Hindlimb muscle (tissue), 1 donor: ENCODE measurements around the gene ALDH18A1. TPM values are rescaled to one million over a fixed set of nuclear protein-coding genes. Genes with fewer than 3 reads are reported as not detected.
"Not testable (repeated sequence)": the region's sequence is repeated elsewhere in the genome, so short reads cannot be mapped to it uniquely, and the experiment has no call there.

Experiments
- DNase-seq: peaks from one replicate; pipeline ENCODE4 v3.0.0-alpha.2; 2013
- polyA plus RNA-seq: library from polyadenylated mRNA; unstranded; fragments of 120-200 nt; gene quantifications from one replicate; pipeline ENCODE4 v1.2.1, GENCODE V29; 2013; ENCODE audit not compliant: insufficient read length

ALDH18A1 gene
- polyA plus RNA-seq, result 31.3 TPM

- peak; percentile 98 for DNase-seq
These were observed at the start of gene ALDH18A1 for GRCh38 chr10:95656291-95657164. ALDH18A1 (minus strand) TSS chr10:95656711; CDS start chr10:95653377, 3,334 bp downstream.

DNA sequence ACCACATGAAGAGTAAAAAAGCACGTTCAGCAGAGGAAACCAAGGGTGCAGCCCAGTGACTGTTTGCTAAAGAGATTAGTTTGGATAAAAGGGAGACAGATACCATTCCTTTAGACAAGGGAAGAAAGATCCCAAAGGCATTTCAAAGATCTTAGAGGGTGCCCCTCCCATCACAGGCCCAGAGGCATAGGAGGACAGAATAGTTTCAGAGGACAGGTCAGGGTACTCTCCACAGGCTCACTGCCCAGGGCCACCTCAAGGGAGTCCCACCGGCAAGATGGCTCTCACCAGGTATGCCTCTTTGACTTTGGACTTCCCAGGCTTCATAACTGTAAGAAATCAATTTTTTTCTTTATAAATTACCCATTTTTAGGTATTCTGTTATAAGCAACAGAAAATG is 41.9 kb upstream of the ALDH18A1 start:
- no peak for DNase-seq

DNA sequence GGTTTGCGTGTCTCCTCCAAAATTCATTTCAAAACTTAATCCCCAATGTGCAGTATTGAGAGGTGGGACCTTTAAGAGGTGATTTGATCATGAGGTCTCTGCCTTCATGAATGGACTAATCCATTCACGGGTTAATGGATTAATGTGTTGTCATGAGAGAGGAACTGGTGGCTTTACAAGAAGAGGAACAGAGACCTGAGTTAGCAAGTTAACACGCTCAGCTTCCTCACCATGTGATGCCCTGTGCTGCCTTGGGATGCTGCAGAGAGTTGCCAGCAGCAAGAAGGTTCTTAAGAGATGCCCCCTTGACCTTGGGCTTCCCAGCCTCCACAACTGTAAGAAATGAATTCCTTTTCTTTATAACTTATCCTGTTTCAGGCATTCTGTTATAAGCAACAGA is 40.9 kb upstream of the ALDH18A1 start:
- peak; percentile 14 for DNase-seq

DNA sequence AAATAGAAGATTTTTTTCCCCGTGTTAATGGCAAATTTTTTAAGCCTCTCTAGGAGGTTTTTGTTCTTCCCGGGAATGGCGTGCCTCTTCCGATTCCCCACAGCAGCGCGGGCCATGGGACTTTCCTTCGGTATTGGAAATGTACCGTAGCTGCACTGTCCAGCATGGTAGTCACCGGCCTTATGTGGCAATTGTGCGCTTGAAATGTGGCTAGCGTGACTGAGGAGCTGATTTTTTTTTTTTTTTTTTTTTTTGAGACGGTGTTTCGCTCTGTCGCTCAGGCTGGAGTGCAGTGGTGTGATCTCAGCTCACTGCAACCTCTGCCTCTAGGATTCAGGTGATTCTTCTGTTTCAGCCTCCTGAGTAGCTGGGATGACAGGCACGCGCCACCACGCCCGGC is 38.2 kb upstream of the ALDH18A1 start:
- no peak for DNase-seq

GRCh38 chr10:95693668-95694534 is 37.4 kb upstream of the ALDH18A1 start, which contains the start of gene TCTN3:
TCTN3 (minus strand) TSS chr10:95693927; CDS start chr10:95693899, 28 bp downstream.
- DNase-seq, result peak; percentile 99

DNA sequence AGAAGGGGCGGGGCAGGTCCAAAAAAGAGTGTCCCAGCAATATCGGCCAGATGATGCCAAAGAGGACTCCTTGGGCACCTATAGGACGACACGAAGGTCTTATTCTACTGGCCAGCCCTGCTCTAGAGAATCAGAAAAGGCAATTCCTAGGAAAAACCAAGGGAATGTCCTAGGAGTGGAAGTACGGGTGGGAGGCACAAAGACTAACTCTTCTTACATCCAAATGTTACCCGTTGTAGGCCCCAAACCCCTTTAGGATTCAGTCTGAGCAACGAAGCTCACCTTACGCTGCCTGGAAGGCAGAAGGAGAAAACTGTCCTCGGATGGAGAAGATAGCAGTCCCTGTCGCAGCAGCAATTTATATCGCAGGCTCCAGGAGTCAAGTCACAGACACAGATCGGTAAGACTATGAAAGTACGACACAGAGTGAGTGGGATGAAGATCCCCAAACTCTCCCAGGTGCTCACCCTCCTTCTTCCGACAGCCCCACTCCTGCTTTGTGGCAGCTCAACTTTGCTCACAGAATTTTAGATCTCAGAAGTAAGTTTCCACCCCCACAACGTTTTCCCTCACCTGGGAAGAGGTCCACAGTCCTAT is 36.7 kb upstream of the ALDH18A1 start:
- peak; percentile 6 for DNase-seq

DNA sequence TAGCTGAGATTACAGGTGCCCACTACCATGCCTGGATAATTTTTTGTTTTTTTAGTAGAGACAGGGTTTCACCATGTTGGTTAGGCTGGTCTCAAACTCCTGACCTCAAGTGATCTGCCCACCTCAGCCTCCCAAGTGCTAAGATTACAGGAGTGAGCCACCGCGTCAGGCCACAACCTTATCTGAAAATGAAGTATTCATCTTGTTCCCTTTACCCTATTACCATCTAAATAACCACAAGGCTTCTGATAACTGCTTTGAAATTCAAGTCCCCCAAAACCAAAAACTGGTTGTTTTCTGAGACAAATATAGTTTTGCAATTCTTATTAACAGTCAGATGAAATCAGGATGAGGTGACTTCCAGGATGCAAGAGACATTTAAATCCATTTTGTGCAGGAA is 34.8 kb upstream of the ALDH18A1 start:
- no peak for DNase-seq

DNA sequence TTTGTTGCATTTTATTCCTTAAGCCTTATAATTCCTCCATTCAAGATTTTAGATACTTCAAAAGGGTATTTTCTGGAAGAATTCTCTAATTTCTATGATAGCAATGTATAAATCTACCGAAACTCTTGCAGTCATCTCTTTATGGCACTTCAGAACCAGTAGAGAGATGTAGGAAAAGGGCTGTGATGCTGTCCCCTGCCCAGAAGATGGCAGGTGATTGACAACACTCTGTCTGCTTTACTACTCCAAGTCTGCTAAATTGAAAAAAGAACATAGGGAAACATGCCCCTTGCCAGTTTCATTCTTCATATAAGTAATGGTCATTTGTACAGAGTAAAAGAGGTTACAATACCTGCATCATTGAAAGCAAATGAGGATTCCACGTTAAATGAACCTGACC is 32.1 kb upstream of the ALDH18A1 start:
- no peak for DNase-seq

DNA sequence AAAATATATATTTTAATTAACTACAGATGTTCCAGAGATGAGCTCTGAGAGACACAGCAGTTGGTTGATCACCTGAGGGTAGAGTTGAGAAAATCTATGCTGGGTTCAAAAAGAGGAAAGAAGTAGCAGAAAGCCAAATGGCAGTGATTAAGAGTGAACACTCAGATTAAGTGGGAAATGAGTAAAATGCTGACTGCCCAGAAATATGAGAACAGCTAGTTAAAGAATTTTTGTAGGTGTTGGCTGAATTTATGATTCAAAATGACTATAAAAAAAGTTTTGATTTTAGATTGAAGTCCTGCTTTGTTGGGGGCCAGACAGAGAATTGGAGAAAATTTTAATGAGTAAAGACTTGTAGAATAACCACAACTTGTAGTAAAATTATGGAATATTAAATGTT is 27.5 kb upstream of the ALDH18A1 start:
- no peak for DNase-seq

DNA sequence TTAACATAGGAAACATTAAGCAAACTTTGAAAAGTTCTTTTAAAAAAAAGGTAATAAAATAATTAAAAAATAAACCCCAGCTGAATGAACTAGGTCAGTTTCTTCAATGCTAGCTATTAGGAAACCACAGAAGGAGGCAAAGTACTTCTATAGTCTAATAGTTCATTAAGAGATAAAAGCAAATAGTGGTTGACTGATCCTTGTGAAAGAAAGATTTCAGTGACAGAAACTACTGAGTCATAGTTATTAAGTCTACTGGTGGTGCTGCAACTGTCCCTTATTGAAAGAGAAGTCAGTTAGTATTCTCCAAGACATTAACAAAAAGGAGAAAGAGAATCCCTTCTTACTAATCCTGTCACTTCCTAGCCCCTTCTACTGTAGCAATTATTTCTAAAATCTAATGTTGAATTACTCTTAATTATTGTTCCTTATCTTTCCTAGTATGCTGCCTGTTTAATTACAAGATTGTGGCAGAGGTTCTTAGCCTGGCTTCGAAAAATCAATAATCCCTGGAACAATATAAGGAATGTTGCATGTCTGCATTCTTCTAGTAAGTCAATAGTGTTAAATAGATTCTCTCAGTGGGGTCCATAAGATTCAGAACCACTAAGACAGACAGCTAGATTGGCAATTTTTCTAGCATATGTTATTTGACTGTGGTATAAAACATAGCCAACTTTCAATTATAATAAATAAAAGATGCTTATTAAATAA is 19.0 kb upstream of the ALDH18A1 start:
- no peak for DNase-seq

GRCh38 chr10:95674643-95675042 is 18.1 kb upstream of the ALDH18A1 start:
- no peak for DNase-seq

- DNase-seq, result not testable (repeated sequence)
These were observed 16.1 kb upstream of the ALDH18A1 start for GRCh38 chr10:95672641-95673040.

GRCh38 chr10:95664543-95664942 is 8.0 kb upstream of the ALDH18A1 start:
- DNase-seq, result no peak

- DNase-seq, result no peak
These were observed 7.0 kb upstream of the ALDH18A1 start for GRCh38 chr10:95663496-95663895.

GRCh38 chr10:95661818-95662217 is 5.3 kb upstream of the ALDH18A1 start:
- DNase-seq, result no peak

GRCh38 chr10:95660283-95660682 is 3.8 kb upstream of the ALDH18A1 start:
- DNase-seq, result no peak

DNA sequence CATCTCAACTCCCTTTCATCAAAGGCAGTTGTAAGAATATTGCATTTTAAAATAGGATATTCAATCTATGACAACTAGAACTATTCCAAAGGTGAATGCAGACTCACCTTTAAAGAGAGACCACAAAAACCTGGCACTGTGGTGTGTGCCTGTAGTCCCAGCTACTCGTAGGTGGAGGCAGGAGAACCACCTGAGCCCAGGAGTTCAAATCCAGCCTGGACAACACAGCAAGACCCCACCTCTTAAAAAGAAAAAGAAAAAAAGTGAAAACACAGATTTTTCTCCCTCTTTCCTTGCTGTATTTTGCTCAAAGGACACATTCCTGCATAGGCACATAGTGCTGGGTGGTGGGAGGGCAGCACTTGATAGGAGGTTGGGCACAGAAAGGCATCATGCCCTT is 739 bp upstream of the ALDH18A1 start:
- no peak for DNase-seq

DNA sequence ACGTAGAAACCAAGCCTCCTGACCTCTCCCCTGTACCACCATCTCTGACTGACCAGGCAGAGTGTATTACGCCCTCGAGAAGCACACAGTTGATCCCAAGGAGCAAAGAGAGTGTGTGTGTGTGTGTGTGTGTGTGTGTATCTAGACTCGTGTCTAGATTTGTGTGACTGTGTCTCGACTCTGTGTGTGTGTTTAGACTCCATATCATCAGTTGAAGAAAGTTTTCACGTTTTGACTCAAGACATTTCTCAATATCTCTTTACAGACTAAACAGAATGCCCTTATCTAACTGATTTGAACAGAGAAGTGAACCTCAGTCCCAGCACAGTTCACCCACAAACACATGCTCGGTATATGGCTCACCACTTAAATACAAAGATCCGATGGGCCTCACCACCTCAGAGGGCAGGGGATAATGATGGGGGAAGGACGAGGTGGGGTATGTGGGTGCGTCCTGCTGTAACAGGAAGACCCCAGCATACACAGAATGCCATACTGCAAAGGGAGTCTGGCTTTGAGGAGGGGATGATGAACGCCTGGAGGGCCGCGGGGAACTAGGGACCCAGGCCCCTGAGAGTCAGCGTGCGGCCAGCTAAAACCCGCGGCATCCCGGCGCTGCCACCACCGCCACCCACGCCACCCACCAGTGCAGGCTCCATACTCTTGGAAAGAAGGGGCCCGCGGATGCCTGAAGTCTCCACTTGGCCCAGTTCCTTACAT is 780 bp downstream of the ALDH18A1 start:
- peak; percentile 34 for DNase-seq

DNA sequence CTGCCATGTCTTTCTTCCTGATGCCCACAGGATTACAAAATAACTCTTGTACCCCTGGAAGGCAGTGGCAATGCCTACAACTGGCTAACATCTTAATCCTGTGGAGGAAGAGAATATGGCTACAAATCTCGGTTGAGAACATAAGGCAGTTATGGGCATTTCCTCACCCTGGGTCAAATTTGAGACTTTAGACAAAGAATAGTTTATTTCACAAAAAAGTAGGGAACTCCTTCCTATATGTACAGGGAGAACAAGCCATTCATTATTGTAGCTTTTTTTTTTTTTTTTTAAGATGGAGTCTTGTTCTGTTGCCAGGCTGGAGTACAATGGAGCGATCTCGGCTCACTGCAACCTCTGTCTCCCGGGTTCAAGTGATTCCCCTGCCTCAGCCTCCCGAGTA is 2.6 kb downstream of the ALDH18A1 start:
- DNase-seq, result no peak

GRCh38 chr10:95651346-95652060 is 5.0 kb downstream of the ALDH18A1 start:
- no peak for DNase-seq

DNA sequence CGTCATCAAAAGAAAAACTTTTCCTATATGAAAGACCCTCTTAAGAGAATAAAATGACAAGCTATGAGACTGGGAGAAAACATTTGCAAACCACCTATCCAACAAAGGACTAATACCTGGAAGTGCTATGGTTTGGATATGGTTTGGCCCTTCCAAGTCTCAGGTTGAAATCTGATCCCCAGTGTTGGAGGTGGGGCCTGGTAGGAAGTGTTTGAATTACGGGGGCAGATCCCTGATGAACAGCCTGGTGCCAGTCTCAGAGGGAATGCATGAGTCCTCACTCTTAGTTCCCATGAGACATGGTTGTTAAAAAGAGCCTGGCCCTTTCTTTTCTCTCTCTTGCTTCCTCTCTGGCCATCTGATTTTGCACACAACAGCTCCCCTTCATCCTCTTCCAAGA is 6.3 kb downstream of the ALDH18A1 start:
- no peak for DNase-seq
